Esophagus muscularis mucosa (tissue), 4 donors: Measurements from ENCODE around the gene KCNG4. TPM values are rescaled to one million over a fixed set of nuclear protein-coding genes. Genes with fewer than 3 reads are reported as not detected.
"Not testable (repeated sequence)": the region's sequence is repeated elsewhere in the genome, so short reads cannot be mapped to it uniquely, and the experiment has no call there.

Experiments used
- DNase-seq: peaks from one replicate; pipeline ENCODE4 v3.0.0-alpha.2; 2017; ENCODE audit errors: extremely low spot score
- H3K27ac ChIP-seq, 4 donors: fragments of 200-600 bp; sonication (generic); replicated peaks in 1 of 4; 1 replicate in 3 of 4; 2 replicates in 1 of 4; pipeline ENCODE4 v1.5.1; 2016 to 2019; ENCODE audit warnings: mild to moderate bottlenecking in 1 of 4
- H3K27me3 ChIP-seq, 4 donors: fragments of 200-600 bp; sonication (generic); one replicate each; pipeline versions ENCODE4 v1.5.1 to v1.6.0; 2016 to 2019
- H3K36me3 ChIP-seq, 4 donors: fragments of 200-600 bp; sonication (generic); one replicate each; pipeline ENCODE4 v1.5.1; 2016 to 2019
- H3K4me1 ChIP-seq, 4 donors: fragments of 200-600 bp; sonication (generic); one replicate each; pipeline ENCODE4 v1.5.1; 2016 to 2019
- H3K4me3 ChIP-seq, 4 donors: fragments of 200-600 bp; sonication (generic); 1 replicate in 2 of 4; 2 replicates in 2 of 4; pipeline ENCODE4 v1.5.1; 2016 to 2019; ENCODE audit warnings: mild to moderate bottlenecking in 4 of 4, moderate library complexity in 1 of 4
- H3K9me3 ChIP-seq, 4 donors: fragments of 200-600 bp; sonication (generic); 1 replicate in 3 of 4; 2 replicates in 1 of 4; pipeline ENCODE4 v1.5.1; 2016 to 2019
- EP300 ChIP-seq: sonication (generic); formaldehyde crosslinking; IDR thresholded peaks from one replicate; pipeline ENCODE4 v1.6.1; 2017; ENCODE audit warnings: antibody characterized with exemption
- POLR2A ChIP-seq: fragments of 450-650 bp; IDR thresholded peaks from one replicate; pipeline ENCODE4 v1.6.1; 2017; ENCODE audit warnings: antibody characterized with exemption, moderate library complexity, mild to moderate bottlenecking, low read depth
- POLR2AphosphoS5 ChIP-seq, 2 donors: sonication (generic); formaldehyde crosslinking; IDR thresholded peaks; one replicate each; pipeline ENCODE4 v1.6.1; 2017; ENCODE audit warnings: antibody characterized with exemption in 2 of 2
- WGBS: methylation state at CpG from one replicate; pipeline ENCODE4 v1.1.5; 2018; 5-methylcytosine and 5-hydroxymethylcytosine counted together
- intact Hi-C: fragments of 100-400 bp; cut with DNase I; formaldehyde crosslinking; loops from one replicate; pipeline ENCODE4 v1.15.1; 2023
- total RNA-seq, 4 donors: library from RNA; depleted of rRNA; stranded (reverse); fragments of >200 nt; gene quantifications; one replicate each; pipeline versions ENCODE4 v1.1.0 to v1.2.1, GENCODE V29; 2016
- TF ChIP-seq, protein P1 (sequence below), 3 experiments: fragments of 200-600 bp in 2 of 3; fragments of 450-650 bp in 1 of 3; sonication (generic) in 2 of 3; IDR thresholded peaks; one replicate each; pipeline ENCODE4 v1.5.1; 2017 to 2019; ENCODE audit warnings: antibody characterized with exemption in 3 of 3, mild to moderate bottlenecking in 2 of 3, moderate library complexity in 1 of 3

Gene KCNG4
- total RNA-seq, 4 donors from 2014 or later, result not detected

DNA sequence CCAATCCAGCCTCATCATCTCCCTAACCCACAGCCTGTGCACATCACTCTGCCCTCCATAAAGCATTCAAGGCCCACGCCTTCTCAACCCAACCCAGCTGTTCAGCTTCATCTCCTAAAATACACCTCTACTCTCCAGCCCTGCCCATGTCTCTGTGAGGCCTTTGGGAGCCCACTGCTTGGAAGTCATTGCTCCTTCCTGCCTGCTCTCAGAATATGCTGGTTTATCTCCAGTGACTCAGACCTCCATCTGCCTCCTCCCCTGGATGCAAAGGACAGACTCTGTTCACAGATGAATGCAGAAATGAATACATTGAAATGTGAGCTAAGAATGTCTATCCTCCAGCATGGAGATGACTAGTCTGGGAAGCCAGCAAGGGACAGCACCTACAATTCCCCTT is 19.0 kb downstream of the KCNG4 start:
- Histone ChIP-seq H3K4me3 (no peak overlapping the region), H3K27ac (no peak overlapping the region), H3K27me3 (peaks cover 0 to 8% (median 0%) of the 10 kb centered on the region in 4 donors), H3K36me3 (no peaks in the 10 kb centered on the region), H3K9me3 (no peaks in the 10 kb centered on the region), H3K4me1 (no peaks in the 10 kb centered on the region)
- intact Hi-C loops, result no loop called here
- TF ChIP-seq EP300 (no peak), POLR2A (no peak), POLR2AphosphoS5 (IDR thresholded peaks at IDR 0.05) (no peak)
- TF ChIP-seq, protein P1, sequence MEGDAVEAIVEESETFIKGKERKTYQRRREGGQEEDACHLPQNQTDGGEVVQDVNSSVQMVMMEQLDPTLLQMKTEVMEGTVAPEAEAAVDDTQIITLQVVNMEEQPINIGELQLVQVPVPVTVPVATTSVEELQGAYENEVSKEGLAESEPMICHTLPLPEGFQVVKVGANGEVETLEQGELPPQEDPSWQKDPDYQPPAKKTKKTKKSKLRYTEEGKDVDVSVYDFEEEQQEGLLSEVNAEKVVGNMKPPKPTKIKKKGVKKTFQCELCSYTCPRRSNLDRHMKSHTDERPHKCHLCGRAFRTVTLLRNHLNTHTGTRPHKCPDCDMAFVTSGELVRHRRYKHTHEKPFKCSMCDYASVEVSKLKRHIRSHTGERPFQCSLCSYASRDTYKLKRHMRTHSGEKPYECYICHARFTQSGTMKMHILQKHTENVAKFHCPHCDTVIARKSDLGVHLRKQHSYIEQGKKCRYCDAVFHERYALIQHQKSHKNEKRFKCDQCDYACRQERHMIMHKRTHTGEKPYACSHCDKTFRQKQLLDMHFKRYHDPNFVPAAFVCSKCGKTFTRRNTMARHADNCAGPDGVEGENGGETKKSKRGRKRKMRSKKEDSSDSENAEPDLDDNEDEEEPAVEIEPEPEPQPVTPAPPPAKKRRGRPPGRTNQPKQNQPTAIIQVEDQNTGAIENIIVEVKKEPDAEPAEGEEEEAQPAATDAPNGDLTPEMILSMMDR (IDR thresholded peaks at IDR 0.05), result no peak
- no peak for DNase-seq
- WGBS, result 93% methylated on average over 1 of the region's 1 CpG

DNA sequence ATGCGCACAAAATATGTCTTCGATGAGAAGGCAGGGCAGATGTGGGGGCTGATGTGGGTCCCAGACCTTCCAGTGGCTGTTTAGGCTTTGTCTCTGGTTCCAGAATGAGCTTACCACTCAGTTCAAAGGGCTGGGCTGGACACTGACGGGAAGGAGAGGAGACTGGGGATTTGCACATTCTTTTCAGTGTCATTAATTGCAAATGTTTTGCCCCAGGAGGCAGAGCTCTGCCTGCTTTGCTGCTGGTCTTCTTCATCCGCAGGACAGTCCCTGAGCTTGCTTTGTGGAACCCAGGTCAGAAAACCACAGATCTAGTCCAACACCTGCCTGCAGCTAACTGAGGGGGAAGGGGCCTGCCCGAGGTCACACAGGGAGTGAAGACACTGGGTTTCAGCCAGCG is 20.9 kb downstream of the KCNG4 start:
- Histone ChIP-seq H3K27me3 (peaks cover 0 to 5% (median 0%) of the 10 kb centered on the region in 4 donors), H3K9me3 (no peaks in the 10 kb centered on the region), H3K4me1 (no peaks in the 10 kb centered on the region), H3K27ac (no peak overlapping the region), H3K4me3 (no peak overlapping the region), H3K36me3 (no peaks in the 10 kb centered on the region)
- WGBS, result 82% methylated on average over 6 of the region's 6 CpGs
- no peak for TF ChIP-seq EP300
- no peak for TF ChIP-seq POLR2A
- TF ChIP-seq, protein P1 (IDR thresholded peaks at IDR 0.05), result no peak
- no peak for TF ChIP-seq POLR2AphosphoS5 (IDR thresholded peaks at IDR 0.05)
- intact Hi-C loops, result no loop called here
- no peak for DNase-seq

DNA sequence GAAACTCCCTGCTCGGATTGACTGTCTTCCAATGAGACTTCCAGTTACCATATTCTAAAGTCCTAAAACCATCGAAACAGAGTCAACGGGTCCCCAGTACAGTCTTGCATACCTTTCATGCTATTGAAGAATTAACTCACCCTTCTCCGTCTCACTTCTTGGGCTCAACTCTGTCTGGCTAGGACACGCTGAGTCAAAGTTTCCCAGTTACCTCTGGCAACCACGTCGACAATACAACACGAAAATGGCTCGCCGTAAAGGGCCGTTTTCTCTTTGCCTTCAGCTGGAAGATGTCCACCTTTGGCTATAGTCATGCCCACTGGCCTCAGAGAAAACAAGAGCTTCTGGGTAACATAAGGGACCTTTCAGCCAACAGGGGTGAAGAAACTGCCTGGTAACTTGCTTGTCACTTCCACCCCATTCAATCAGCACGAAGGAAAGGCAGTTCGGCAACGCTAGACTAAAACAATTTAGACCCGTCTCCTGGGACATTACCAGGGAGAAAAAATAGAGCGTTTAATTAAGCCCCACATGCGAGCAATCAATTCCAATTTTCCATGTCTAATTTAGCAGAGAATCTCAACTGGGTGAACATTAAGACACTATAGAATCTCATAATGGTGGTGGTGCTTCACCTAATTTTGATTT is 21.5 kb downstream of the KCNG4 start:
- no peaks in the 10 kb centered on the region for H3K4me1 ChIP-seq
- no peak overlapping the region for H3K4me3 ChIP-seq
- H3K27ac ChIP-seq, result no peak overlapping the region
- TF ChIP-seq EP300 (no peak), POLR2A (no peak), POLR2AphosphoS5 (IDR thresholded peaks at IDR 0.05) (no peak)
- TF ChIP-seq, protein P1 (IDR thresholded peaks at IDR 0.05), result no peak
- H3K27me3 ChIP-seq, result peaks cover 0 to 5% (median 0%) of the 10 kb centered on the region in 4 donors
- H3K36me3 ChIP-seq, result no peaks in the 10 kb centered on the region
- H3K9me3 ChIP-seq, result no peaks in the 10 kb centered on the region
- 81% methylated on average over 17 of the region's 17 CpGs for WGBS
- no peak for DNase-seq
- intact Hi-C loops, result no loop called here

DNA sequence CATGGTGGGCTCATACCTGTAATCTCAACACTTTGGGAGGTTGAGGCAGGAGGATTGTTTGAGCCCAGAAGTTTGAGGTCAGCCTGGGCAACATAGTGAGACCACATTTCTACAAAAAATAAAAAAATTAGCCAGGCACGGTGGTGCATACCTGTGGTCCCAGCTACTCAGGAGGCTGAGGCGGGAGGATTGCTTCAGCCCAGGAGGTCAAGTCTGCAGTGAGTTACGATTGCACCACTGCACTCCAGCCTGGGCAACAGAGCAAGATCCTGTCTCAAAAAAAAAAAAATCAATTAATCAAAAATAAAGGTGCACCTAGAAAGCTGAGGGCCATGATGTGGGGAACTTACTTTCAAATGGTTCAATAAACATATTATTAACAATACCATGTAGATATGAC is 23.7 kb downstream of the KCNG4 start:
- H3K27me3 ChIP-seq, H3K27ac ChIP-seq, H3K9me3 ChIP-seq, DNase-seq, H3K36me3 ChIP-seq, H3K4me1 ChIP-seq, H3K4me3 ChIP-seq, intact Hi-C loops: not testable (repeated sequence)
- WGBS, result 94% methylated on average over 3 of the region's 3 CpGs

DNA sequence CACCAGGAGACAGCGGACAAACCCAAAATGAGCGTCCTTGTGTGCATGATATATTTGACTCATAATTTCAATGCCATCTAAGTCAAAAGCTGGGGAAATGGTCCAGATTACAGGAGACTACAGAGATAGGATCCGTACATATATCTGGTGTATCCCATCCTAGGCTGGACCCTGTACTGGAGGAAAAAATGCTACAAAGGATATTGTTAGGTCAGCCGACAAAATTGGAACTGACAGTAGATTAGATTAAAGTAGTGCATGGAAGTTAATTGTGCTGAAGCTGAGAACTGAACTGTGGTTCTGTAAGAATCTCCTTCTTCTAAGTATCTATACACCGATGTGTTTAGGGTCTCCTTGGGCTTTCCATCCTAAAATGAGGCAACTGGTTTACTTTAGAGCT is 24.3 kb downstream of the KCNG4 start:
- no peak overlapping the region for H3K4me3 ChIP-seq
- TF ChIP-seq, protein P1 (IDR thresholded peaks at IDR 0.05), result no peak
- TF ChIP-seq POLR2A, result no peak
- no peak for TF ChIP-seq POLR2AphosphoS5 (IDR thresholded peaks at IDR 0.05)
- no peak for TF ChIP-seq EP300
- 94% methylated on average over 5 of the region's 5 CpGs for WGBS
- DNase-seq, result no peak
- H3K27ac ChIP-seq, result no peak overlapping the region
- no peaks in the 10 kb centered on the region for H3K36me3 ChIP-seq
- H3K4me1 ChIP-seq, result no peaks in the 10 kb centered on the region
- H3K27me3 ChIP-seq, result no peaks in the 10 kb centered on the region
- intact Hi-C loops, result no loop called here
- no peaks in the 10 kb centered on the region for H3K9me3 ChIP-seq
